H1 (cell line): ENCODE measurements around the gene HTD2. TPM values are rescaled to one million over a fixed set of nuclear protein-coding genes. Genes with fewer than 3 reads are reported as not detected.

ENCODE experiments used
- ATF2 ChIP-seq: IDR thresholded peaks from 2 replicates; pipeline ENCODE4 v1.6.1; 2012; ENCODE audit warnings: low read length, inconsistent platforms
- EP300 ChIP-seq, 2 experiments: IDR thresholded peaks; 1 replicate in 1 of 2; 2 replicates in 1 of 2; pipeline ENCODE4 v1.6.1; 2011 to 2012; ENCODE audit warnings: low read depth in 2 of 2, low read length in 2 of 2, mild to moderate bottlenecking in 2 of 2, borderline replicate concordance in 1 of 2, inconsistent platforms in 1 of 2, moderate library complexity in 1 of 2
- HDAC6 ChIP-seq: IDR thresholded peaks from one replicate; pipeline ENCODE4 v1.7.1; 2012; ENCODE audit warnings: low read depth, mild to moderate bottlenecking, inconsistent platforms, low read length, moderate library complexity
- MAFK ChIP-seq: IDR thresholded peaks from 2 replicates; pipeline ENCODE4 v1.6.1; 2012; ENCODE audit warnings: low read depth, mild to moderate bottlenecking, improper control_type of control experiment, low read length
- PHF8 ChIP-seq: fragments of 200-600 bp; sonication (generic); conservative IDR thresholded peaks from 2 replicates; pipeline ENCODE4 v1.7.1; 2012; ENCODE audit warnings: low read depth, mild to moderate bottlenecking, inconsistent platforms, low read length, moderate library complexity
- POLR2A ChIP-seq, 2 experiments: IDR thresholded peaks; 1 replicate in 1 of 2; 2 replicates in 1 of 2; pipeline ENCODE4 v1.6.1; 2011; ENCODE audit warnings: low read depth in 2 of 2, low read length in 2 of 2, mild to moderate bottlenecking in 2 of 2; ENCODE audit errors: control extremely low read depth in 1 of 2
- RAD21 ChIP-seq, 2 experiments: IDR thresholded peaks in 1 of 2; conservative IDR thresholded peaks in 1 of 2; 2 replicates each; pipeline ENCODE4 v1.6.1; 2011; ENCODE audit warnings: low read depth in 2 of 2, low read length in 2 of 2, improper control_type of control experiment in 1 of 2, inconsistent platforms in 1 of 2, mild to moderate bottlenecking in 1 of 2, moderate library complexity in 1 of 2
- SIX5 ChIP-seq: IDR thresholded peaks from 2 replicates; pipeline ENCODE4 v1.6.1; 2011; ENCODE audit warnings: mild to moderate bottlenecking, low read depth, low read length
- polyA plus RNA-seq, 7 experiments: library from polyadenylated mRNA; depleted of rRNA in 3 of 7; stranded (reverse) in 5 of 7; unstranded in 2 of 7; fragments of >200 nt in 5 of 7; fragments of 200-250 nt in 2 of 7; gene quantifications; 1 replicate in 5 of 7; 2 replicates in 1 of 7; 4 replicates in 1 of 7; pipeline versions ENCODE4 v1.2.1 to v1.2.3, GENCODE V29; 2011 to 2013; ENCODE audit warnings: missing spikeins in 2 of 7, mixed read lengths in 2 of 7
- total RNA-seq: library from RNA; stranded (reverse); fragmentation: NEBNext Ultra II Directional; extraction: Animal tissue kit (Norgen Biotek cat#: 25700); gene quantifications from 2 replicates; pipeline ENCODE4 v1.2.1, GENCODE V29; 2021

The HTD2 gene
- total and polyA plus RNA-seq, 2 of the 8 experiments (the other 6 are each of a cell fraction or from before 2014, with no cell fraction given): 8.8 to 10.8 TPM

DNA sequence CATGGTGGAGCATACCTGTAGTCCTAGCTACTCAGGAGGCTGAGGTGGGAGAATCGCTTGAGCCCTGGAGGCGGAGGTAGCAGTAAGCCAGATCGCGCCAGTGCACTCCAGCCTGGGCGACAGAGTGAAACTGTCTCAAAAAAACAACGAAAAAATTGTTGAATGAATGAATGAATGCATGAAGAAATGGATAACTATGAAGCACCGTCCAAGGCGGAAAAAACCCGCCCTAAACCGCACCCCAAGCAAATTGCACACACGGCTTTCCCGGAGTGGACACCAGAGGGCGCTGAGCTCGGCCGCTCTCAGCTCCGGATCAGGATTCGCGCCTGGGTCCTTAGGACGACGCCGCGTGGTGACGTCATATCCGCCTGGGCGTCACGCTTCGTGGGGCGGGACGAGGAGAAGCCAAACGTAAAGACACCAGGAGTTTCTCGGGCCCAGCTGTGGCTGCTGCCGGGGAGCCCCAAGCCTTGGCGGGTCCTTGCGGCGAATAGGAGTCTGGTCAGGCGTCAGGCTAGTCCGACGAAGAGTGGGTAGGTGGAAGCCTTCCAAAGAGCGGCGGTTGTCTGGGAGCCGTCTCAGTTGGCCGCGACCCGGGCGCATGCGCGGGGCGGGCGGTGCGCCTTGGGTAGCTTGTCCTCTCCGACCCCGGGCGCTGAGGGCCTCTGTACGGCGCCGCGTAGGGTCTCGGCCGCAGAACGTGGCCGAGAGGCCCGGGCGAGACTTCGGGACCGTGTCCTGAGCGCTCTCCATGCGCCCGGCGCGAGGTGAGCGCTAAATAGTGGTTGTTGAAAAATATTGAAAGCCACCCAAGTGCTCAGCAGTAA lies at the start of gene HTD2, which contains the start of gene RPP14 (continued):
- peak in 1 of 2 experiments; percentile 63; a peak in 1 of 3 replicates for TF ChIP-seq EP300 (IDR thresholded peaks at IDR 0.05; ENCODE audit: borderline replicate concordance in 1 of 2, low read depth in 2 of 2, low read length in 2 of 2)
- TF ChIP-seq MAFK: no peak
- peak; percentile 28 to 47; a peak in 3 of 4 replicates for TF ChIP-seq RAD21 (IDR thresholded peaks at IDR 0.05 in 1 of 2, conservative IDR thresholded peaks at IDR 0.05 in 1 of 2; ENCODE audit: low read depth in 2 of 2, low read length in 2 of 2)
- TF ChIP-seq SIX5: no peak
- peak; percentile 75 to 96 for TF ChIP-seq POLR2A (IDR thresholded peaks at IDR 0.05; ENCODE audit: control extremely low read depth in 1 of 2, low read depth in 2 of 2, low read length in 2 of 2)
- TF ChIP-seq HDAC6: no peak
- peak; percentile 90 for TF ChIP-seq ATF2
- peak; percentile 95 for TF ChIP-seq PHF8
